Keratinocyte (primary cell): ENCODE results near the gene CYB561. TPM values are rescaled to one million over a fixed set of nuclear protein-coding genes. Genes with fewer than 3 reads are reported as not detected.

Experiments used
- DNase-seq: peaks from one replicate; pipeline ENCODE4 v3.0.0-alpha.2; 2011; ENCODE audit warnings: low read depth, missing footprints, low spot score
- FAIRE-seq: peaks from 2 replicates; lab custom pipeline; 2011; peaks lifted over from hg19 to GRCh38; lab: Jason Lieb, UNC
- H2AFZ ChIP-seq: 2 replicates; pipeline ENCODE4 v1.6.0; 2012; ENCODE audit warnings: low read length, control low read depth, inconsistent platforms; ENCODE audit not compliant: control insufficient read depth
- H3K27ac ChIP-seq: 2 replicates; pipeline ENCODE4 v1.5.1; 2011; ENCODE audit warnings: low read length; ENCODE audit not compliant: control insufficient read depth, insufficient read depth
- H3K27me3 ChIP-seq: 3 replicates; pipeline ENCODE4 v1.6.0; 2011; ENCODE audit warnings: low read length; ENCODE audit not compliant: control insufficient read depth, insufficient read depth; ENCODE audit errors: extremely low read depth
- H3K36me3 ChIP-seq, 2 experiments: 2 replicates in 1 of 2; 3 replicates in 1 of 2; pipeline ENCODE4 v1.5.1; 2011; ENCODE audit warnings: low read length in 2 of 2, mild to moderate bottlenecking in 1 of 2; ENCODE audit not compliant: control insufficient read depth in 2 of 2, insufficient read depth in 2 of 2; ENCODE audit errors: extremely low read depth in 1 of 2
- H3K4me1 ChIP-seq: 3 replicates; pipeline ENCODE4 v1.5.1; 2011; ENCODE audit warnings: low read length; ENCODE audit not compliant: control insufficient read depth, insufficient read depth; ENCODE audit errors: extremely low read depth
- H3K4me2 ChIP-seq: 3 replicates; pipeline ENCODE4 v1.6.0; 2011; ENCODE audit warnings: low read depth, low read length; ENCODE audit not compliant: control insufficient read depth, insufficient read depth; ENCODE audit errors: extremely low read depth
- H3K4me3 ChIP-seq, 3 experiments: fragments of 200-600 bp in 1 of 3; sonication (generic) in 1 of 3; 2 replicates in 2 of 3; 3 replicates in 1 of 3; pipeline ENCODE4 v1.5.1; 2011 to 2016; ENCODE audit warnings: low read length in 3 of 3, mild to moderate bottlenecking in 3 of 3, control low read depth in 2 of 3, inconsistent platforms in 1 of 3, low read depth in 1 of 3, mixed read lengths in 1 of 3, mixed run types in 1 of 3, moderate library complexity in 1 of 3; ENCODE audit not compliant: control insufficient read depth in 2 of 3, insufficient read depth in 2 of 3; ENCODE audit errors: extremely low read depth in 1 of 3
- H3K79me2 ChIP-seq: 2 replicates; pipeline ENCODE4 v1.6.0; 2012; ENCODE audit warnings: low read length; ENCODE audit not compliant: control insufficient read depth, insufficient read depth
- H3K9ac ChIP-seq: 3 replicates; pipeline ENCODE4 v1.6.0; 2011; ENCODE audit warnings: low read length; ENCODE audit not compliant: control insufficient read depth, insufficient read depth; ENCODE audit errors: extremely low read depth
- H3K9me1 ChIP-seq: 3 replicates; pipeline ENCODE4 v1.6.0; 2011; ENCODE audit warnings: low read length; ENCODE audit not compliant: control insufficient read depth, insufficient read depth; ENCODE audit errors: extremely low read depth
- H3K9me3 ChIP-seq: 2 replicates; pipeline ENCODE4 v1.5.1; 2012; ENCODE audit warnings: low read depth, low read length; ENCODE audit not compliant: control insufficient read depth
- H4K20me1 ChIP-seq: 3 replicates; pipeline ENCODE4 v1.6.0; 2011; ENCODE audit warnings: low read length; ENCODE audit not compliant: control insufficient read depth, insufficient read depth; ENCODE audit errors: extremely low read depth
- EZH2 ChIP-seq: IDR thresholded peaks from one replicate; pipeline ENCODE4 v1.6.1; 2012; ENCODE audit warnings: inconsistent platforms, mild to moderate bottlenecking, low read length, moderate library complexity
- dilution Hi-C: fragments of 300-500 bp; cut with MboI; formaldehyde crosslinking; loops from one replicate; pipeline ENCODE4 v1.7.0; 2020; ENCODE audit warnings: low sequenced_read_pairs; ENCODE audit not compliant: extremely low pct_ligation_motif_present
- polyA plus RNA-seq, 5 experiments: library from polyadenylated mRNA; depleted of rRNA in 3 of 5; stranded (reverse) in 3 of 5; stranded (forward) in 1 of 5; unstranded in 1 of 5; fragments of >200 nt; gene quantifications; 1 replicate in 1 of 5; 2 replicates in 3 of 5; 3 replicates in 1 of 5; pipeline versions ENCODE4 v1.2.1 to v1.2.3, GENCODE V29; 2011 to 2012; ENCODE audit warnings: missing spikeins in 2 of 5, low read depth in 1 of 5, low replicate concordance in 1 of 5
- TF ChIP-seq, protein P1 (sequence below), 3 experiments: IDR thresholded peaks in 1 of 3; conservative IDR thresholded peaks in 1 of 3; optimal IDR thresholded peaks in 1 of 3; 2 replicates in 2 of 3; 3 replicates in 1 of 3; pipeline versions ENCODE3 to v1.5.1; 2011; ENCODE audit warnings: low read length in 3 of 3, mild to moderate bottlenecking in 3 of 3, moderate library complexity in 2 of 3, control low read depth in 1 of 3, inconsistent platforms in 1 of 3; ENCODE audit not compliant: insufficient read depth in 2 of 3; ENCODE audit errors: extremely low read depth in 1 of 3

The CYB561 gene
- polyA plus RNA-seq, 1 donor (not counting 4 experiments of a cell fraction or from before 2014, with no cell fraction given): 14.4 TPM

DNA sequence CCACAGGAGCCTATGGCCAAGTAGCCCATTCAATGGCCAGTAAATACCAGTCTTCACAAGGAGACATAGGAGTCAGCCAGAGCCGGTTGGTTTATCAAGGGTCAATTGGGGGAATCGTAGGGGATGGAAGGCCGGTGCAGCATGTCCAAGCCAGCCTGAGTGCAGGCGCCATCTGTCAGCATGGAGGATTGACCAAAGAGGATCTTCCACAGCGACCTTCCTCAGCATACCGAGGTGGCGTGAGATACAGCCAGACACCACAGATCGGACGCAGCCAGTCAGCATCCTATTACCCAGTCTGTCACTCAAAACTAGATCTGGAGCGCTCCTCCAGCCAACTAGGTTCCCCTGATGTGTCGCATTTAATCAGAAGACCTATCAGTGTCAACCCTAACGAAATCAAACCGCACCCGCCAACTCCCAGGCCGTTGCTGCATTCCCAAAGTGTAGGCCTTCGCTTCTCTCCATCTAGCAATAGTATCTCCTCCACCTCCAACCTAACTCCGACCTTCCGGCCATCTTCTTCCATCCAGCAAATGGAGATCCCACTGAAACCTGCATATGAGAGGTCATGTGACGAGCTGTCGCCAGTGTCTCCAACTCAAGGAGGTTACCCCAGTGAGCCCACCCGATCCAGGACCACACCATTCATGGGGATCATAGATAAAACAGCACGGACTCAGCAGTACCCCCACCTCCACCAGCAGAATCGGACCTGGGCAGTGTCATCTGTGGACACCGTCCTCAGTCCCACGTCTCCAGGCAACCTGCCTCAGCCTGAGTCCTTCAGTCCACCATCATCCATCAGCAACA lies 25.0 kb downstream of the CYB561 start:
- TF ChIP-seq, protein P1, sequence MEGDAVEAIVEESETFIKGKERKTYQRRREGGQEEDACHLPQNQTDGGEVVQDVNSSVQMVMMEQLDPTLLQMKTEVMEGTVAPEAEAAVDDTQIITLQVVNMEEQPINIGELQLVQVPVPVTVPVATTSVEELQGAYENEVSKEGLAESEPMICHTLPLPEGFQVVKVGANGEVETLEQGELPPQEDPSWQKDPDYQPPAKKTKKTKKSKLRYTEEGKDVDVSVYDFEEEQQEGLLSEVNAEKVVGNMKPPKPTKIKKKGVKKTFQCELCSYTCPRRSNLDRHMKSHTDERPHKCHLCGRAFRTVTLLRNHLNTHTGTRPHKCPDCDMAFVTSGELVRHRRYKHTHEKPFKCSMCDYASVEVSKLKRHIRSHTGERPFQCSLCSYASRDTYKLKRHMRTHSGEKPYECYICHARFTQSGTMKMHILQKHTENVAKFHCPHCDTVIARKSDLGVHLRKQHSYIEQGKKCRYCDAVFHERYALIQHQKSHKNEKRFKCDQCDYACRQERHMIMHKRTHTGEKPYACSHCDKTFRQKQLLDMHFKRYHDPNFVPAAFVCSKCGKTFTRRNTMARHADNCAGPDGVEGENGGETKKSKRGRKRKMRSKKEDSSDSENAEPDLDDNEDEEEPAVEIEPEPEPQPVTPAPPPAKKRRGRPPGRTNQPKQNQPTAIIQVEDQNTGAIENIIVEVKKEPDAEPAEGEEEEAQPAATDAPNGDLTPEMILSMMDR (optimal IDR thresholded peaks at IDR 0.05 in 1 of 3, IDR thresholded peaks at IDR 0.05 in 1 of 3, conservative IDR thresholded peaks at IDR 0.05 in 1 of 3; ENCODE audit: extremely low read depth in 1 of 3, insufficient read depth in 2 of 3, low read length in 3 of 3): no peak
- TF ChIP-seq EZH2: no peak
- FAIRE-seq: no peak
- H3K9me3 ChIP-seq: no peaks in the 10 kb centered on the region

GRCh38 chr17:63419949-63420867 lies 25.9 kb downstream of the CYB561 start:
- no peak for DNase-seq
- Histone ChIP-seq H3K9me3 (no peaks in the 10 kb centered on the region), H3K27me3 (no peaks in the 10 kb centered on the region), H3K36me3 (peaks cover 22 to 25% of the 10 kb centered on the region in 2 experiments), H3K79me2 (no peaks in the 10 kb centered on the region), H3K9me1 (no peaks in the 10 kb centered on the region), H4K20me1 (no peaks in the 10 kb centered on the region), H2AFZ (no peak overlapping the region), H3K27ac (no peak overlapping the region), H3K4me2 (no peak overlapping the region), H3K4me1 (peaks cover 17% of the 10 kb centered on the region), H3K4me3 (no peak overlapping the region), H3K9ac (no peak overlapping the region)
- TF ChIP-seq EZH2: no peak
- TF ChIP-seq, protein P1 (optimal IDR thresholded peaks at IDR 0.05 in 1 of 3, IDR thresholded peaks at IDR 0.05 in 1 of 3, conservative IDR thresholded peaks at IDR 0.05 in 1 of 3; ENCODE audit: extremely low read depth in 1 of 3, insufficient read depth in 2 of 3, low read length in 3 of 3): no peak
- dilution Hi-C loops: no loop called here
- FAIRE-seq: no peak

More for the DNA sequence above, 25.0 kb downstream of the CYB561 start:
- H3K27ac ChIP-seq: no peak overlapping the region
- no peak overlapping the region for H3K4me2 ChIP-seq
- peaks cover 3% of the 10 kb centered on the region for H4K20me1 ChIP-seq
- H3K9ac ChIP-seq: no peak overlapping the region
- no peaks in the 10 kb centered on the region for H3K27me3 ChIP-seq
- H3K4me1 ChIP-seq: peaks cover 17% of the 10 kb centered on the region
- H3K79me2 ChIP-seq: no peaks in the 10 kb centered on the region
- H3K4me3 ChIP-seq: no peak overlapping the region
- H3K9me1 ChIP-seq: no peaks in the 10 kb centered on the region
- H3K36me3 ChIP-seq: peaks cover 17 to 23% of the 10 kb centered on the region in 2 experiments
- no peak for DNase-seq
- dilution Hi-C loops: no loop called here
- no peak overlapping the region for H2AFZ ChIP-seq
